ENCODE results near the gene PKD2.

PKD2 gene

GRCh38 chr4:88059766-88060165, 52.3 kb downstream of the PKD2 start:
- DNase-seq (ENCODE audit: insufficient read length) (no peak), FAIRE-seq (no peak)
- no peak for TF ChIP-seq POLR2AphosphoS5 (IDR thresholded peaks at IDR 0.05; ENCODE audit: low read depth, low read length)
- no peak for TF ChIP-seq TAF1 (IDR thresholded peaks at IDR 0.05; ENCODE audit: borderline replicate concordance, low read depth, low read length)
- no peak for TF ChIP-seq POLR2A (IDR thresholded peaks at IDR 0.05; ENCODE audit: low read depth, low read length)

- FAIRE-seq (no peak), DNase-seq (ENCODE audit: insufficient read length) (no peak)
- TF ChIP-seq POLR2AphosphoS5 (IDR thresholded peaks at IDR 0.05; ENCODE audit: low read depth, low read length), result no peak
- TF ChIP-seq POLR2A (IDR thresholded peaks at IDR 0.05; ENCODE audit: low read depth, low read length), result no peak
- TF ChIP-seq TAF1 (IDR thresholded peaks at IDR 0.05; ENCODE audit: borderline replicate concordance, low read depth, low read length), result no peak
Observed at GRCh38 chr4:88060431-88060830, 53.0 kb downstream of the PKD2 start.

- TF ChIP-seq POLR2A (IDR thresholded peaks at IDR 0.05; ENCODE audit: low read depth, low read length) (no peak), TAF1 (IDR thresholded peaks at IDR 0.05; ENCODE audit: borderline replicate concordance, low read depth, low read length) (no peak), POLR2AphosphoS5 (IDR thresholded peaks at IDR 0.05; ENCODE audit: low read depth, low read length) (no peak)
- DNase-seq (ENCODE audit: insufficient read length), result no peak
- FAIRE-seq, result no peak
Observed at GRCh38 chr4:88062311-88062710, 54.9 kb downstream of the PKD2 start.

GRCh38 chr4:88062843-88063242, 55.4 kb downstream of the PKD2 start:
- no peak for DNase-seq (ENCODE audit: insufficient read length)
- TF ChIP-seq TAF1 (IDR thresholded peaks at IDR 0.05; ENCODE audit: borderline replicate concordance, low read depth, low read length), result no peak
- TF ChIP-seq POLR2AphosphoS5 (IDR thresholded peaks at IDR 0.05; ENCODE audit: low read depth, low read length), result no peak
- TF ChIP-seq POLR2A (IDR thresholded peaks at IDR 0.05; ENCODE audit: low read depth, low read length), result no peak
- no peak for FAIRE-seq

GRCh38 chr4:88063634-88064296, 56.3 kb downstream of the PKD2 start:
- TF ChIP-seq POLR2A (IDR thresholded peaks at IDR 0.05; ENCODE audit: low read depth, low read length) (no peak), TAF1 (IDR thresholded peaks at IDR 0.05; ENCODE audit: borderline replicate concordance, low read depth, low read length) (no peak), POLR2AphosphoS5 (IDR thresholded peaks at IDR 0.05; ENCODE audit: low read depth, low read length) (no peak)
- DNase-seq (ENCODE audit: insufficient read length) (no peak), FAIRE-seq (no peak)

- no peak for DNase-seq (ENCODE audit: insufficient read length)
- FAIRE-seq, result no peak
- TF ChIP-seq POLR2A (IDR thresholded peaks at IDR 0.05; ENCODE audit: low read depth, low read length), result no peak
- no peak for TF ChIP-seq TAF1 (IDR thresholded peaks at IDR 0.05; ENCODE audit: borderline replicate concordance, low read depth, low read length)
- TF ChIP-seq POLR2AphosphoS5 (IDR thresholded peaks at IDR 0.05; ENCODE audit: low read depth, low read length), result no peak
Observed at GRCh38 chr4:88064410-88064809, 57.0 kb downstream of the PKD2 start.

GRCh38 chr4:88070031-88070430, 62.6 kb downstream of the PKD2 start:
- no peak for TF ChIP-seq POLR2AphosphoS5 (IDR thresholded peaks at IDR 0.05; ENCODE audit: low read depth, low read length)
- TF ChIP-seq TAF1 (IDR thresholded peaks at IDR 0.05; ENCODE audit: borderline replicate concordance, low read depth, low read length), result no peak
- no peak for TF ChIP-seq POLR2A (IDR thresholded peaks at IDR 0.05; ENCODE audit: low read depth, low read length)

GRCh38 chr4:88075336-88075735, 67.9 kb downstream of the PKD2 start:
- FAIRE-seq (no peak), DNase-seq (ENCODE audit: insufficient read length) (no peak)
- TF ChIP-seq POLR2AphosphoS5 (IDR thresholded peaks at IDR 0.05; ENCODE audit: low read depth, low read length), result no peak
- TF ChIP-seq POLR2A (IDR thresholded peaks at IDR 0.05; ENCODE audit: low read depth, low read length), result no peak
- no peak for TF ChIP-seq TAF1 (IDR thresholded peaks at IDR 0.05; ENCODE audit: borderline replicate concordance, low read depth, low read length)

More at GRCh38 chr4:88070031-88070430, 62.6 kb downstream of the PKD2 start:
- DNase-seq (ENCODE audit: insufficient read length), result no peak
- FAIRE-seq, result no peak

- no peak for DNase-seq (ENCODE audit: insufficient read length)
- no peak for TF ChIP-seq TAF1 (IDR thresholded peaks at IDR 0.05; ENCODE audit: borderline replicate concordance, low read depth, low read length)
- TF ChIP-seq POLR2A (IDR thresholded peaks at IDR 0.05; ENCODE audit: low read depth, low read length), result no peak
- TF ChIP-seq POLR2AphosphoS5 (IDR thresholded peaks at IDR 0.05; ENCODE audit: low read depth, low read length), result no peak
- FAIRE-seq, result no peak
Observed at GRCh38 chr4:88077911-88078524, 70.6 kb downstream of the PKD2 start.

GRCh38 chr4:88078579-88078978, 71.1 kb downstream of the PKD2 start:
- TF ChIP-seq TAF1 (IDR thresholded peaks at IDR 0.05; ENCODE audit: borderline replicate concordance, low read depth, low read length) (no peak), POLR2A (IDR thresholded peaks at IDR 0.05; ENCODE audit: low read depth, low read length) (no peak), POLR2AphosphoS5 (IDR thresholded peaks at IDR 0.05; ENCODE audit: low read depth, low read length) (no peak)
- FAIRE-seq (no peak), DNase-seq (ENCODE audit: insufficient read length) (no peak)

- DNase-seq (ENCODE audit: insufficient read length) (no peak), FAIRE-seq (no peak)
- no peak for TF ChIP-seq TAF1 (IDR thresholded peaks at IDR 0.05; ENCODE audit: borderline replicate concordance, low read depth, low read length)
- TF ChIP-seq POLR2A (IDR thresholded peaks at IDR 0.05; ENCODE audit: low read depth, low read length), result no peak
Observed at GRCh38 chr4:88080626-88081025, 73.2 kb downstream of the PKD2 start.

GRCh38 chr4:88087004-88087403, 79.6 kb downstream of the PKD2 start:
- TF ChIP-seq TAF1 (IDR thresholded peaks at IDR 0.05; ENCODE audit: borderline replicate concordance, low read depth, low read length), result no peak
- no peak for TF ChIP-seq POLR2AphosphoS5 (IDR thresholded peaks at IDR 0.05; ENCODE audit: low read depth, low read length)
- TF ChIP-seq POLR2A (IDR thresholded peaks at IDR 0.05; ENCODE audit: low read depth, low read length), result no peak
- no peak for FAIRE-seq
- DNase-seq (ENCODE audit: insufficient read length), result no peak

All from GM12892 (cell line).